NCI-H1436 (cell line): ENCODE data around the gene INPP5A.
A peak's percentile ranks its signal among the peaks of the same experiment; 100 is the strongest.
"Not testable (repeated sequence)": the region's sequence is repeated elsewhere in the genome, so short reads cannot be mapped to it uniquely, and the experiment has no call there.

Experiments used
- DNase-seq: peaks from one replicate; lab custom pipeline; 2025; lab: John Stamatoyannopoulos, UW

Gene INPP5A

GRCh38 chr10:132549371-132549770 is 11.8 kb downstream of the INPP5A start:
- DNase-seq = peak; percentile 17

GRCh38 chr10:132550366-132551092 is 12.9 kb downstream of the INPP5A start:
- no peak for DNase-seq

- DNase-seq = no peak
Measured at GRCh38 chr10:132551093-132551807, 13.7 kb downstream of the INPP5A start.

GRCh38 chr10:132551808-132552130 is 14.2 kb downstream of the INPP5A start:
- DNase-seq = no peak

- DNase-seq = not testable (repeated sequence)
Measured at GRCh38 chr10:132552635-132553034, 15.0 kb downstream of the INPP5A start.

- not testable (repeated sequence) for DNase-seq
Measured at GRCh38 chr10:132553568-132553967, 16.0 kb downstream of the INPP5A start.

GRCh38 chr10:132554053-132554990 is 16.7 kb downstream of the INPP5A start:
- no peak for DNase-seq

GRCh38 chr10:132554991-132555647 is 17.5 kb downstream of the INPP5A start:
- no peak for DNase-seq

- no peak for DNase-seq
Measured at GRCh38 chr10:132555648-132556575, 18.3 kb downstream of the INPP5A start.

GRCh38 chr10:132556994-132557441 is 19.4 kb downstream of the INPP5A start:
- no peak for DNase-seq

GRCh38 chr10:132557696-132558515 is 20.3 kb downstream of the INPP5A start:
- DNase-seq = no peak

- no peak for DNase-seq
Measured at GRCh38 chr10:132558516-132559413, 21.2 kb downstream of the INPP5A start.

GRCh38 chr10:132559538-132559937 is 22.0 kb downstream of the INPP5A start:
- no peak for DNase-seq

GRCh38 chr10:132560241-132560731 is 22.7 kb downstream of the INPP5A start:
- DNase-seq = no peak

- DNase-seq = no peak
Measured at GRCh38 chr10:132562177-132562915, 24.8 kb downstream of the INPP5A start.

GRCh38 chr10:132562916-132563456 is 25.4 kb downstream of the INPP5A start:
- no peak for DNase-seq

GRCh38 chr10:132563485-132564248 is 26.1 kb downstream of the INPP5A start:
- peak; percentile 24 for DNase-seq
